ENCODE measurements around the gene HHIPL2.

Gene HHIPL2

DNA sequence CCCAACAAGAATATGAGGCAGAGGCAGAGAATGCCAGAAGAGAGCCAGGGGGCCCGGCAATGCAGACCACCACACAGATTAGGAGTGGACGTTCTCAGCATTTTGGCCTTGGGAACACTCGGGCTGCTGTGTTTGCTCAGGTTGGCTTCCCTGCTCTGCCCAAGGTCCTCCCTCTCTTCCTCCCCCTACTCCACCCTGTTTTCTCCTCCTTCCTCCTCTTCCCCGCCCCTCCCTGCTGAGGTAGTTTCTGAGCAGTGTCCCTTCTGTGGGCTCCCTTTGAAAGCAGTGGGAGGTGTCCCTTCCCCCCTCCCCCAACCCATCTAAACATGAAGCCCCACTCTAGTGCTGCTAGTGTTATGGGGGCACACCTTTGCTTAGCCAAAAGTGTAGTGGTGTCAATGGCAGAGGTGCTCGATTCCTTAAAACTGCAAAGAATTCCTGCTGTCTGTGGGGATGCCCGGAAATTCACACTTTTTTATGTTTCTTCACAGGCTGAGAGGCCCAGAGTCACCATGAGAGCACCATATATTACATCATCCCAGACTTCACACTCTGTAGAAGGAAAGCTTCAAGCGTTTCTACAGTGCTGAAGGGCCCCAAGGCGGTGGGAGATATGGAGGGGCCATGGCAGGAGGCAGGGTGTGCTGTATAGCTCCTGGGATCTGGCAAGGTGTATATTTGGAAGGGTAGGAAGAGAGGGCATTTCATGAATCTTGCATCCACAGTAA lies at the start of gene HHIPL2:
Gene HHIPL2, minus strand, starts transcription at position 161 of the 728 bp plus-strand sequence. Its CDS starts 60 bp downstream, at position 101.
- no peak for DNase-seq (ENCODE audit: low read depth)

- no peak for DNase-seq (ENCODE audit: low read depth)
Measured at GRCh38 chr1:222596696-222597095, 48.8 kb upstream of the HHIPL2 start.

DNA sequence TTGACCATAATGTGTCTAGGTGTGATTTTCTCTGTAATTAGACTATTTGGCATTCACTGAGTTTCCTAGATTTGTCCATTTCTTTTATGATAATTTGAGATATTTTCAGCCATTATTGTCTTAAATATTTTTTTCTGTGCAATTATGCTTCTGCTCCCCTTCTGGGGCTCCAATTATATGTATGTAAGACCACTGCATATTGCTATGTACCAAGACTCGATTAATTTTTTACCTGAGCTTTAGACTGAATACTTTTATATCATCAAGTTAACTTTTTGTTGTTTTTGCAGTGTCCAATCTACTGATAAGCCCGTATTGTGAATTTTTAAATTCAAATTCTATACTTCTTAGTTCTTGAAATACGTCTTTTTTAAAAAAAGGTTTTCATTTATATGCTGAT lies 46.9 kb upstream of the HHIPL2 start:
- DNase-seq (ENCODE audit: low read depth) = no peak

GRCh38 chr1:222592171-222592570 lies 44.3 kb upstream of the HHIPL2 start:
- no peak for DNase-seq (ENCODE audit: low read depth)

GRCh38 chr1:222589462-222590302 lies 41.8 kb upstream of the HHIPL2 start, which contains the start of gene TAF1A:
TAF1A (minus strand) TSS chr1:222589933.
- DNase-seq (ENCODE audit: low read depth) = peak; percentile 76

DNA sequence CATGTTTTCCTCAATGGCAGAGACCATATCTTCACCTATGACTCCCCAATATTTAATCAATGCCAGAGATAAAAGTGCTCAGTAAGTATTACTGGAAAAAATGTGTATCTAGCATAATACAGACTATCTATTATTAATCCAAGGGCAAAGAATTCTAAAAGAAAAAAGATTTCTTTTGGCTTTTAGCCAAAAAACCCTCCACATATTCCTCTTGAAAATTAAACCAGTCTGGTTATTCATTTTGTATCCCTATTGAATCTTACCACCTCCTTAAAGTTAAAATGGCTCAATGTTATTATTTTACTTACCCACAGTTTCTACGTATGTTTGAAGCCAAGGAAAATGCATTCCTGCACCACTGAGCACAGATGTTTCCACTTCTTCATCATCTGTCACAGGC lies 40.2 kb upstream of the HHIPL2 start:
- DNase-seq (ENCODE audit: low read depth) = no peak

DNA sequence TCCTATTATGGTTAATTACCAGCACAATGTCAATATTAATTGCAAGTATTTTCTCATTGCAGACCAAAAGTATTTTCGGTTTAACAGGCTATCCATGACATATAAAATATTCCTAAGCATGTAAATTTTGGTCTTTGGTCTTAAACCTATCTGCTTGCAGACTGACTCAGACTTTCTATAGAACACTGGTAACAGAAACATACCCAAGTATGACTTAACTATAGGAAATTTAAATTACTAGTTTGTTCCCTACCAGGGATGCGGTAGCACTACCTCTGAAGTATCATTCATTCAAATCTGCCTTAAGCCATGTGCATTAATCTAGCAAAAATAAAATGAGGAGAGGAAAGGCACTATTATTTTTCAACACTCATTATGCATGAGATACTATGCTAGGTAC lies 38.9 kb upstream of the HHIPL2 start:
- DNase-seq (ENCODE audit: low read depth) = no peak

GRCh38 chr1:222583079-222583478 lies 35.2 kb upstream of the HHIPL2 start:
- no peak for DNase-seq (ENCODE audit: low read depth)

- no peak for DNase-seq (ENCODE audit: low read depth)
Measured at GRCh38 chr1:222582099-222582774, 34.3 kb upstream of the HHIPL2 start.

GRCh38 chr1:222579316-222579715 lies 31.4 kb upstream of the HHIPL2 start:
- no peak for DNase-seq (ENCODE audit: low read depth)

DNA sequence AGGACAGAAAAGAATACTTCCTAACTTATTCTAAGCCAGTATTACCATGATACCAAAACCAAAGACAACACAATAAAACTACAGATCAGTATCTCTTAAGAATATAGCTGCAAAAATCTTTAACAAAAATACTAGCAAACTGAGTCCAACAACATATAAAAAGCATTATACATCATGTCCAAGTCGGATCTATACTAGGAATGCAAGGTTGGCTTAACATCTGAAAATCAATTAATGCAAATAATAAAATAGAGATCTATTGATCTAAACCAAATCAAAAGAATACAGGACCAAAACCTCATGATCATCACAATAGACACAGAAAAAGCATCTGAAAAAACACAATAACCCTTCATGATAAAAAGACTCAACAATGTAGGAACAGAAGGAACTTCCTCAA lies 22.9 kb upstream of the HHIPL2 start:
- no peak for DNase-seq (ENCODE audit: low read depth)

- no peak for DNase-seq (ENCODE audit: low read depth)
Measured at GRCh38 chr1:222561656-222562055, 13.8 kb upstream of the HHIPL2 start.

GRCh38 chr1:222557574-222557973 lies 9.7 kb upstream of the HHIPL2 start:
- DNase-seq (ENCODE audit: low read depth) = no peak

DNA sequence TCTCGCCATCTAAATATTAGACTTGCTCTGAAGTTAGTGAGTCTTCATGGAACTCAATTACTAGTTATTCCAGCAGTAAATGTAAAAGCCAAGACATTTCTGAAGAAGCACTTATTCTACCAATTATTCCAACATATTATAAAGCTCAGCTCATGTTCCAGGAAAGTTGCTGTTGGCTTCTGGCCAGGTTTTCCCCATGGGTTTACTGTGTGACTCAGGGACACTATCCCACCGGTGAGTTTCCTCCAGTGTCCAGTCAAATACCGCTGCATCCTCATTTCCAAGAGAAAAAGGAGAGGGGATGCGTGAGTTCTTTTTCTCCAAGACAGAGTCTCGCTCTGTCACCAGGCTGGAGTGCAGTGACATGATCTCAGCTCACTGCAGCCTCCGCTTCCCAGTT lies 9.2 kb upstream of the HHIPL2 start:
- no peak for DNase-seq (ENCODE audit: low read depth)

DNA sequence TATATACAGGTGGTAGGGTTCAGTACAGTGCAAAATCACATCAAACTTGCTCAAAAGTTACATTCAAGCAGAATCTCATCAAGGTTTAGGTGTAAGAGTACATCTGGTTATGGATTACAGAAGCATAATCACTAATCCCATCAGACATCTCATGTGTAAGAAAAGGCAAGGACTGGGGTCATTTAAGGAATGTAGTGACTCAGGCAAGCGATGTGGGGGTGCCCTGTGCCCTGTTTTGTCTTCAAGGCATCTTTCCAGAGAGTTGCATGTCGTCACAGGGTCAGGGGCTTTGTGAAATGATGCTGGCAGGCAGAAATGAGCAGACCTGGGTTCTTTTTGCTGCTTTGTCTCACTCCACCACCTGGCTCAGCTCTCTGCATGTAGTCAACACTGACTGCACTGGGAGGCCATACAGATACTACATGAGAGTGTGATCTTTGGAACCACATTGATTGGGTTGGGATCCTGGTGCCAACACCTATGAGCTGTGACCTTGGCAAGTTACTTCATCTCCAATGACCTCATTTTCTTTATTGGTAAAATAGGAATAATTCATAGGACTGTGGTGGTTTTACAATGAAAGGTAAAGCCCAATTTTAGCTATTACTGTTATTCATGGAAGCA lies 8.2 kb upstream of the HHIPL2 start:
- no peak for DNase-seq (ENCODE audit: low read depth)

DNA sequence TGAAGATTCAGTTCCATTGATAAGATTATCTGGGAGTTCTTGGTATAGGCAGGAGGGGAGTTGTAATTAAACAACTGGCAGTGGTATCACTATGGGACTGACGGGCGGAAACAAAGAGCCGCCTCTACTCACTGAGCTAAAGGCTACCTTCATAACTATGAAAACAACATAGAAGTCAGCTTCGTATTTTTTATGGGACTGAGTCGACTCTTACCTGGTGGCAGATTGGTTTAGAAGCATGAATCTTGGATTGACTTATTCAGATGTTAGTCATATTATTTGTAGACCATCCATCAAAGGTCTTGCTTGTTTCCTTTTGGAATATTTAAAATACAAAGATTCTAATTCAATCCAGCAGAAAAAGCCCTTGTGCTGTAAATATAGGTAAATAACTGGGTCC lies 6.3 kb upstream of the HHIPL2 start:
- no peak for DNase-seq (ENCODE audit: low read depth)

- DNase-seq (ENCODE audit: low read depth) = peak; percentile 25
Measured at GRCh38 chr1:222552882-222553281, 5.0 kb upstream of the HHIPL2 start.

GRCh38 chr1:222547260-222547614 lies 667 bp downstream of the HHIPL2 start:
- DNase-seq (ENCODE audit: low read depth) = no peak

DNA sequence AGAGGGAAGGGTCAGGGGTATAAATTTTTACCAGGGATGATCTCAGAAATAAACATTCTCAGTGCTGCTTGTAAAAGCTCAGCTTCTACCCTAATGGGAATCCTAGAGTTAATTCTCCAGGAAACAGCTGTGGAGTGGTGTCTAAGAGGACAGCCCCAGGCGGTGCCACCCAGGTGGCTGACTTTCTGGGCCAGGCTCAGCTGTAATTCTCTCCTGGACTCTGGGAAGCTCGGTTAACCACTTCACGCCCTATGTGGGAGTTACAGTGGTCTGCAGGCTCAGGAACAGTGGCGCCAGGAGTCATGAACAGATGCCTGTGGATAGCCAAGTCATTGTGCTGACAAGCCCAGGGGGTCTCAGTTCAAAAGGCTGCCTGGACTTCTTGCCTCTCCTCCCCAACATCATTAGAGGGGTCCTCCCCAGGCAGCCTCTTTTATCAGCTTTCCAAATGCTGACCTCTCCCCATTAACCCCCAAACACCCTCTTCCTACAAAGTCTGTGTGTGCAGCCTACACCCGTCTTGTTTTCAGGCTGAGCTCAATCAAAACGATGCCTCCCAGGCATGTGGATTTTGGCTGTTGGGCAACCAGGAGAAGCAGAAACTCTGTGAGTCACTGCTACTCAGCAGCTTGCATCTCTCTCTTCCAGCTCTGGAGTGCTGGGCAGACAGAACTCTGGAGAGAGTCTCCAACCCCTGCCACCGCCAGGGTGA lies 1.2 kb downstream of the HHIPL2 start:
- peak; percentile 82 for DNase-seq (ENCODE audit: low read depth)

GRCh38 chr1:222546091-222546490 lies 1.8 kb downstream of the HHIPL2 start:
- no peak for DNase-seq (ENCODE audit: low read depth)

GRCh38 chr1:222543817-222544216 lies 4.1 kb downstream of the HHIPL2 start:
- no peak for DNase-seq (ENCODE audit: low read depth)

GRCh38 chr1:222540598-222540995 lies 7.3 kb downstream of the HHIPL2 start:
- DNase-seq (ENCODE audit: low read depth) = no peak
